Limb (tissue), 2 donors: Measurements from ENCODE around the gene TMA7B.
"Not testable (repeated sequence)": the region's sequence is repeated elsewhere in the genome, so short reads cannot be mapped to it uniquely, and the experiment has no call there.

Experiments
- DNase-seq, 2 donors: peaks; one replicate each; pipeline ENCODE4 v3.0.0-alpha.2; 2016; ENCODE audit errors: extremely low spot score in 2 of 2

Gene TMA7B

GRCh38 chr22:39979458-39979857, 19.3 kb downstream of the TMA7B start:
- no peak for DNase-seq

- no peak for DNase-seq
Observed at GRCh38 chr22:39980596-39980995, 20.4 kb downstream of the TMA7B start.

- DNase-seq, result no peak
Observed at GRCh38 chr22:39983346-39983745, 23.1 kb downstream of the TMA7B start.

- DNase-seq, result no peak
Observed at GRCh38 chr22:39984006-39984405, 23.8 kb downstream of the TMA7B start.

- no peak for DNase-seq
Observed at GRCh38 chr22:39984746-39985145, 24.5 kb downstream of the TMA7B start.

GRCh38 chr22:39985383-39986035, 25.3 kb downstream of the TMA7B start:
- DNase-seq, result no peak

GRCh38 chr22:39988386-39989114, 28.4 kb downstream of the TMA7B start:
- no peak for DNase-seq

GRCh38 chr22:39989633-39990032, 29.4 kb downstream of the TMA7B start:
- DNase-seq, result no peak

- no peak for DNase-seq
Observed at GRCh38 chr22:39990686-39991085, 30.5 kb downstream of the TMA7B start.

DNA sequence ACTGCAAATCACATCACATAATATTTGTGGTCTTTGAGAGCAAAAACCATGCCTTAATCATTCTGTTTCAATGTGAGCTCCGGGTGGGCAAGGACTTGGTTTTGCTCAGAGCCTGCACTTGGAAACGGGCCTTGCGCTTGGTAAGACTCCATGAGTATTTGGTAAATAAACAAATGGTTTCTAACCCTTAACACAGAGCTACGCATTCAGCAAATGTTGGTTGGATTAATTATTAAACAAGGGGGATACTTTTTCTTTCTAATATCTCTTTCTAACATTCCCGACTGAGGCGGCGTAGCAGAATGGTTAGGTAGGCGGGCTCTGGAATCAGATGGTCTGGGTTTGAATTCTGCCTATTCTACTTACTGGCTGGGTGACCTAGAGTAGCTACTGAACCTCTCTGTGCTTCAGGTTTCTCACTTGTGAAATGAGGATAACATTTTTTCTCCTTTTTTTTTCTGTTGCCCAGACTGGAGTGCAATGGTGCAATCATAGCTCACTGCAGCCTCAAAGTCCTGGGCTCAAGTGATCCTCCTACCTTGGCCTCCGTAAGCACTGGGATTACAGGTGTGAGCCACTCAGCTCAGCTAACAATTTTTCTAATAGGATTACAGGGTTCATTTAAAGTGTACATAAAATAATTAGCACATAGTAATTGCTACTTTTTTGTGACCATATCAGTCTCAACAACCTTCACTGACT, 31.1 kb downstream of the TMA7B start:
- no peak for DNase-seq

GRCh38 chr22:39992088-39992826, 32.1 kb downstream of the TMA7B start:
- no peak for DNase-seq

- DNase-seq, result not testable (repeated sequence)
Observed at GRCh38 chr22:39992894-39993293, 32.7 kb downstream of the TMA7B start.

DNA sequence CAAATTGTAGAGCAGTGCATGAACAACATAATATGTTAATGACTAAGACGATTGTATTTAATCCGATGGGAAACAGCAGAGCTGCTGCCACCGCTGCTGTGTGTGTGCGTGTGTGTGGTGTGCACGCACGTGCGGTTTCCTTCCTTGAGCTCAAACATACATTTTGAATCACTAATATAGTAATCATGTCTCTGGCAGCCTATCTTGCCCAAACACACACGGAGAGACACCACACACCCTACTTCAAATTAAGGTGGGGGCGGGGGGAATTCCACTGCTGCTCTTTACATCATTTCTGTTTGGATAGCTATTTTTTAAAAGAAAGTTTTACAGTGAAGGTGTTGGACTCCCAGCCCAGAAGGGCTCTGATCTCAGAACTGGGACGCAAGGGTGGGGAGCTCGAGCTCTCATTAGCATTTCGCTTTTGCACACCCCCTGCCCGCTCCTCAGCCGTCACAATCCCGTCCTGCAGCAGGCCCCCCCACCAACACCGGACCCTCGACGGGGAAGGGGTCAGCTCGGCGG, 33.9 kb downstream of the TMA7B start:
- DNase-seq, result no peak

DNA sequence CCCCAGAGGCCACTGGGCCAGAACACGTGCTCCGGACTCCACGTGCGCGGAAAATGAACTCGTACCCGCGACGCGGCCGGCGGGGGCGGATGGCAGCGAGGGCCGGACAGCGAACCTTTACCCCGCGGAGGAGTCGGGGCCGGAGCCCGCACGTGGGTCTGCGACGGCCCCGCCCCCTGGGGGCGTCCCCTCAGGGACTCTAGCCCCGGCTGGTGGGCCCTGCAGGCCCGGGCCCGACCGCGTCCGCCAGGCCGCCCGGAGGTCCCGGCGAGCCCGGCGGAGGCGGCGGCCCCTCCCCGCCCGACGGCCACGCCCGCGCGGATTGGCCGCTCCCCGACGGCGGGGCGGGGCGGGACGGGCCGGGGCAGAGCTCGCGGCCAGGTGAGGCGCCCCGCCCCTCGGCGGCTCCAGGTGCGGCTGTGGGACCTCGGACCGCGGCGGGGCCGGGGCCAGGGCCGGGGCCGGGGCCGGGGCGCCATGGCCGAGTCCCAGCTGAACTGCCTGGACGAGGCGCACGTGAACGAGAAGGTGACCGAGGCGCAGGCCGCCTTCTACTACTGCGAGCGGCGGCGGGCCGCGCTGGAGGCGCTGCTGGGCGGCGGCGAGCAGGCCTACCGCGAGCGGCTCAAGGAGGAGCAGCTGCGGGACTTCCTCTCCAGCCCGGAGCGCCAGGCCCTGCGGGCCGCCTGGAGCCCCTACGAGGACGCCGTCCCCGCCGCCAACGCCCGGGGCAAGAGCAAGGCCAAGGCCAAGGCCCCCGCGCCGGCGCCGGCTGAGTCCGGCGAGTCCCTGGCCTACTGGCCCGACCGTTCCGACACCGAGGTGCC, 34.6 kb downstream of the TMA7B start, which contains the start of gene FAM83F:
Gene FAM83F, plus strand, starts transcription at position 389 of the 827 bp plus-strand sequence. Its CDS starts 89 bp downstream, at position 478.
- DNase-seq, result peak in 1 of 2 donors; percentile 52

GRCh38 chr22:39995393-39996252, 35.4 kb downstream of the TMA7B start:
- DNase-seq, result no peak

GRCh38 chr22:39996732-39997131, 36.5 kb downstream of the TMA7B start:
- no peak for DNase-seq

DNA sequence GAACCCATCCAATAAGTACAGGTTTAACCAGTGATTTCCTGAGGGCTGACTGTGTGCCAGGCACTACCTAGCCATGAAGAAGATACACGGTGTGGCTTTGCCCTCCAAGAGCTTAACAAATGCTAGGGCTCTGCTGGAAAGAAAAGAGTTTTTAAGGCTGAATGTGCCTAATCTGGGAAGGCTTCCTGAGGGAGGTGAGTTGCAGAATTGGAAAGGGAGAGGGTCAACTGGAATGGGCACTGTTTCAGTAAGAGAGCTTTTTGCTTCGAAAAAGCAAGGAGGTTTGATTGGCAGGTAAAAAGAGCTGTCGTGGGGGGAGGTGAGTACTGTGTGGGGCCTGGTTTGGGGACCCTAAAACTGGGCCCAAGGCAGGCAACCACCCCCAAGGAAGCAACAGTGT, 37.2 kb downstream of the TMA7B start:
- DNase-seq, result no peak

DNA sequence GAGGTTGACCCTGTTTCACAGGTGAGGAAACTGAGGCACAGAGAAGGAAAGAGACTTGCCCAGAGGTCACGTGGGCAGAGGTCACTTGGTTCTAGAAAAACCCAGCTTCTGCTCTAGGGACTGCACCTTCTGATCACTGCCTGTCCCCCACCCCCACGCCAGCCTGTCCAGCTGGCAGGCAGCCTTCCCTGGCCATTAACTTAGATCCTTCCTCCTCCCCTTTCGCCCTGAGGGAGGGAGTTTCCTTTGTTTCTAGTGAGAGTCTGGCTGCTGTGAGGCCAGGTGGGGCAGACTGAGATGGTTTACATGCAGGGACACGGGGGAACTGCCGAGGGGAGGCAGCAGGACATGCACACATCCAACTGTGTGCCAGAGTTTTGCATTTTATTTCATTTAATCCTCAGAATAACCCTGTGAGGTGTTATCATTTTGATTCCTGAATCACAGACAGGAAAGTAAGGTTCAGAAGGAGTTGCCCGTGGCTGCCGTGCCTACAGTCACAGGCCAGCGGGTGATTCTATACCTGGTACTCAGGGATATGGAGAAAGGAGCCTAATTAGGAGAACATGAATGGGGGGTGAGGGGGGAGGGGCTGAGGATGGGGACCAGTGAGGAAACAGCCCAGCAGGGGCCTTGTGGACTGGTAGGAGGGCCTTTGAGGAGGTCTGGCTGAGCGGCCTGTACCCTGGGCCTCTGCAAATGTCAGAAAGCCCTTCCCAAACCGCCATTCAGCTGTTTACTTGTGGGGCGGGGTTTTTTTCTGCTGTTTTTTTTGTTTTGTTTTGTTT, 37.9 kb downstream of the TMA7B start:
- no peak for DNase-seq
